Activated T-helper 1 cell treated with anti-CD3 and anti-CD28 coated beads, Interleukin-12 subunit alpha, Interleukin-12 subunit beta, Interleukin-2, Interleukin-4 antibody, amounts not matched to agents 30 ng/mL and 10 ng/mL and 1 ng/mL, durations not matched to agents 14 hours and 24 hours and 36 hours (primary cell): Measurements from ENCODE around the gene MPV17L. TPM values are rescaled to one million over a fixed set of nuclear protein-coding genes. Genes with fewer than 3 reads are reported as not detected.
"Not testable (repeated sequence)": the region's sequence is repeated elsewhere in the genome, so short reads cannot be mapped to it uniquely, and the experiment has no call there.

Source experiments
- DNase-seq: peaks from one replicate; pipeline ENCODE4 v3.0.0; 2021; ENCODE audit warnings: low spot score
- H3K27ac Mint-ChIP-seq: one replicate; pipeline ENCODE4 v1.8.0; 2021; ENCODE audit warnings: mild to moderate bottlenecking, mixed read lengths
- H3K27me3 Mint-ChIP-seq: one replicate; pipeline ENCODE4 v1.8.0; 2022; ENCODE audit warnings: mild to moderate bottlenecking, moderate library complexity, mixed read lengths; ENCODE audit not compliant: insufficient read depth
- H3K36me3 Mint-ChIP-seq: one replicate; pipeline ENCODE4 v1.8.0; 2021; ENCODE audit warnings: low read depth, mixed read lengths
- H3K4me1 Mint-ChIP-seq: one replicate; pipeline ENCODE4 v1.8.0; 2021; ENCODE audit warnings: low read depth, mixed read lengths
- H3K4me3 Mint-ChIP-seq: one replicate; pipeline ENCODE4 v1.8.0; 2021; ENCODE audit warnings: mild to moderate bottlenecking, moderate library complexity, mixed read lengths
- H3K9me3 Mint-ChIP-seq: one replicate; pipeline ENCODE4 v1.8.0; 2021; ENCODE audit warnings: mixed read lengths
- intact Hi-C: fragments of 100-400 bp; cut with micrococcal nuclease; formaldehyde crosslinking; loops from one replicate; pipeline ENCODE4 v1.15.1; 2024
- total RNA-seq: library from RNA; stranded (reverse); gene quantifications from 2 replicates; pipeline ENCODE4 v1.2.3, GENCODE V29; 2022

Gene MPV17L
- total RNA-seq, 1 donor from 2014 or later, result 0.34 TPM

- intact Hi-C loops, result no loop called here
- no peaks in the 10 kb centered on the region for H3K4me1 Mint-ChIP-seq
Observed at GRCh38 chr16:15396948-15397594, 1.5 kb downstream of the MPV17L start.

GRCh38 chr16:15398618-15399316 is 3.2 kb downstream of the MPV17L start:
- no peaks in the 10 kb centered on the region for H3K36me3 Mint-ChIP-seq
- peaks cover 21% of the 10 kb centered on the region for H3K27me3 Mint-ChIP-seq
- no peak overlapping the region for H3K27ac Mint-ChIP-seq
- H3K4me1 Mint-ChIP-seq, result no peaks in the 10 kb centered on the region
- intact Hi-C loops, result no loop called here
- H3K4me3 Mint-ChIP-seq, result no peak overlapping the region
- no peak for DNase-seq
- H3K9me3 Mint-ChIP-seq, result no peaks in the 10 kb centered on the region

More at GRCh38 chr16:15396948-15397594, 1.5 kb downstream of the MPV17L start:
- Mint-ChIP-seq H3K9me3 (no peaks in the 10 kb centered on the region), H3K27me3 (peaks cover 21% of the 10 kb centered on the region), H3K27ac (no peak overlapping the region), H3K36me3 (no peaks in the 10 kb centered on the region), H3K4me3 (no peak overlapping the region)
- DNase-seq, result no peak

- Mint-ChIP-seq H3K36me3 (no peaks in the 10 kb centered on the region), H3K9me3 (no peaks in the 10 kb centered on the region)
Observed at GRCh38 chr16:15399317-15399716, 3.8 kb downstream of the MPV17L start.

GRCh38 chr16:15400314-15400713 is 4.8 kb downstream of the MPV17L start:
- H3K36me3 Mint-ChIP-seq, H3K27ac Mint-ChIP-seq, H3K9me3 Mint-ChIP-seq, intact Hi-C loops, H3K4me1 Mint-ChIP-seq, DNase-seq, H3K4me3 Mint-ChIP-seq: not testable (repeated sequence)
- peaks cover 17% of the 10 kb centered on the region for H3K27me3 Mint-ChIP-seq

More at GRCh38 chr16:15399317-15399716, 3.8 kb downstream of the MPV17L start:
- DNase-seq, result no peak
- no peaks in the 10 kb centered on the region for H3K4me1 Mint-ChIP-seq
- intact Hi-C loops, result no loop called here
- no peak overlapping the region for H3K27ac Mint-ChIP-seq
- H3K27me3 Mint-ChIP-seq, result peaks cover 21% of the 10 kb centered on the region
- H3K4me3 Mint-ChIP-seq, result no peak overlapping the region

GRCh38 chr16:15401972-15402371 is 6.4 kb downstream of the MPV17L start:
- DNase-seq, result no peak
- no peaks in the 10 kb centered on the region for H3K36me3 Mint-ChIP-seq
- no peaks in the 10 kb centered on the region for H3K4me1 Mint-ChIP-seq
- intact Hi-C loops, result no loop called here
- H3K9me3 Mint-ChIP-seq, result no peaks in the 10 kb centered on the region
- H3K4me3 Mint-ChIP-seq, result no peak overlapping the region
- no peak overlapping the region for H3K27ac Mint-ChIP-seq
- H3K27me3 Mint-ChIP-seq, result peaks cover 10% of the 10 kb centered on the region

GRCh38 chr16:15403392-15403995 is 7.9 kb downstream of the MPV17L start:
- H3K36me3 Mint-ChIP-seq, result no peaks in the 10 kb centered on the region
- intact Hi-C loops, result no loop called here

GRCh38 chr16:15404091-15404490 is 8.5 kb downstream of the MPV17L start:
- H3K4me1 Mint-ChIP-seq, DNase-seq, intact Hi-C loops, H3K36me3 Mint-ChIP-seq, H3K4me3 Mint-ChIP-seq, H3K27me3 Mint-ChIP-seq, H3K27ac Mint-ChIP-seq, H3K9me3 Mint-ChIP-seq: not testable (repeated sequence)

More at GRCh38 chr16:15403392-15403995, 7.9 kb downstream of the MPV17L start:
- no peaks in the 10 kb centered on the region for H3K4me1 Mint-ChIP-seq
- H3K27ac Mint-ChIP-seq, result no peak overlapping the region
- no peak overlapping the region for H3K4me3 Mint-ChIP-seq
- no peak for DNase-seq
- H3K27me3 Mint-ChIP-seq, result peaks cover 6% of the 10 kb centered on the region
- no peaks in the 10 kb centered on the region for H3K9me3 Mint-ChIP-seq

GRCh38 chr16:15404792-15405191 is 9.2 kb downstream of the MPV17L start:
- Mint-ChIP-seq H3K27ac (no peak overlapping the region), H3K36me3 (no peaks in the 10 kb centered on the region), H3K4me3 (no peak overlapping the region), H3K27me3 (no peaks in the 10 kb centered on the region), H3K4me1 (no peaks in the 10 kb centered on the region), H3K9me3 (no peaks in the 10 kb centered on the region)
- intact Hi-C loops, result no loop called here
- no peak for DNase-seq

- H3K4me1 Mint-ChIP-seq, H3K27ac Mint-ChIP-seq, DNase-seq, H3K9me3 Mint-ChIP-seq, H3K36me3 Mint-ChIP-seq, H3K4me3 Mint-ChIP-seq, H3K27me3 Mint-ChIP-seq, intact Hi-C loops: not testable (repeated sequence)
Observed at GRCh38 chr16:15407756-15408155, 12.2 kb downstream of the MPV17L start.

GRCh38 chr16:15409476-15409875 is 13.9 kb downstream of the MPV17L start:
- DNase-seq, H3K36me3 Mint-ChIP-seq, H3K27ac Mint-ChIP-seq, intact Hi-C loops, H3K27me3 Mint-ChIP-seq, H3K4me3 Mint-ChIP-seq, H3K9me3 Mint-ChIP-seq, H3K4me1 Mint-ChIP-seq: not testable (repeated sequence)

GRCh38 chr16:15415511-15415985 is 20.0 kb downstream of the MPV17L start:
- H3K27me3 Mint-ChIP-seq, result peaks cover 17% of the 10 kb centered on the region
- H3K4me1 Mint-ChIP-seq, result no peaks in the 10 kb centered on the region
- H3K36me3 Mint-ChIP-seq, result no peaks in the 10 kb centered on the region
- H3K4me3 Mint-ChIP-seq, result no peak overlapping the region
- DNase-seq, result no peak
- no peaks in the 10 kb centered on the region for H3K9me3 Mint-ChIP-seq
- H3K27ac Mint-ChIP-seq, result no peak overlapping the region
- intact Hi-C loops, result no loop called here

- Mint-ChIP-seq H3K27me3 (peaks cover 17% of the 10 kb centered on the region), H3K36me3 (no peaks in the 10 kb centered on the region), H3K27ac (no peak overlapping the region), H3K9me3 (no peaks in the 10 kb centered on the region), H3K4me3 (no peak overlapping the region), H3K4me1 (no peaks in the 10 kb centered on the region)
- no peak for DNase-seq
- intact Hi-C loops, result no loop called here
Observed at GRCh38 chr16:15417197-15417596, 21.6 kb downstream of the MPV17L start.

GRCh38 chr16:15418206-15418605 is 22.7 kb downstream of the MPV17L start:
- H3K9me3 Mint-ChIP-seq, result no peaks in the 10 kb centered on the region
- H3K27me3 Mint-ChIP-seq, result peaks cover 11% of the 10 kb centered on the region
- H3K4me3 Mint-ChIP-seq, result no peak overlapping the region
- intact Hi-C loops, result no loop called here
- H3K36me3 Mint-ChIP-seq, result no peaks in the 10 kb centered on the region
- H3K27ac Mint-ChIP-seq, result no peak overlapping the region
- no peaks in the 10 kb centered on the region for H3K4me1 Mint-ChIP-seq
- DNase-seq, result no peak
